SK-N-MC (cell line): ENCODE results near the gene UNK.
A peak's percentile ranks its signal among the peaks of the same experiment; 100 is the strongest.
"Not testable (repeated sequence)": the region's sequence is repeated elsewhere in the genome, so short reads cannot be mapped to it uniquely, and the experiment has no call there.

Experiments
- DNase-seq: peaks from one replicate; pipeline ENCODE4 v3.0.0-alpha.2; 2011; ENCODE audit warnings: low read depth, low spot score
- H3K27ac ChIP-seq: fragments of 200-600 bp; sonication (generic); 2 replicates; pipeline ENCODE4 v1.5.1; 2016; ENCODE audit warnings: mixed run types
- H3K36me3 ChIP-seq: fragments of 200-600 bp; sonication (generic); 2 replicates; pipeline ENCODE4 v1.6.1; 2017; ENCODE audit warnings: antibody characterized with exemption, low read length, mixed read lengths; ENCODE audit not compliant: insufficient read depth
- H3K4me3 ChIP-seq: fragments of 200-600 bp; sonication (generic); 2 replicates; pipeline ENCODE4 v1.5.1; 2016
- H3K9ac ChIP-seq: fragments of 200-600 bp; sonication (generic); 2 replicates; pipeline ENCODE4 v1.8.0; 2017; ENCODE audit warnings: mixed run types, mixed read lengths; ENCODE audit not compliant: insufficient read length
- H3K9me3 ChIP-seq: fragments of 200-600 bp; sonication (generic); 2 replicates; pipeline ENCODE4 v1.6.1; 2017; ENCODE audit warnings: low read depth, mild to moderate bottlenecking, antibody characterized with exemption, low read length, moderate library complexity, mixed read lengths
- EZH2 ChIP-seq: fragments of 200-600 bp; sonication (generic); IDR thresholded peaks from one replicate; pipeline ENCODE4 v1.6.1; 2017; ENCODE audit warnings: antibody characterized with exemption
- FOXP2 ChIP-seq: optimal IDR thresholded peaks from 2 replicates; pipeline ENCODE3; 2011; ENCODE audit warnings: mild to moderate bottlenecking, moderate library complexity; ENCODE audit not compliant: insufficient read depth; ENCODE audit errors: extremely low read length, control extremely low read depth
- POLR2AphosphoS5 ChIP-seq: IDR thresholded peaks from 2 replicates; pipeline ENCODE4 v1.6.1; 2012; ENCODE audit warnings: mild to moderate bottlenecking, low read depth, low read length, borderline replicate concordance

Gene UNK

GRCh38 chr17:75850928-75851692 lies 66.5 kb downstream of the UNK start:
- no peaks in the 10 kb centered on the region for H3K9me3 ChIP-seq
- H3K27ac ChIP-seq = no peak overlapping the region
- H3K9ac ChIP-seq = no peak overlapping the region
- H3K36me3 ChIP-seq = peaks cover 22% of the 10 kb centered on the region
- H3K4me3 ChIP-seq = no peak overlapping the region
- DNase-seq = no peak
- no peak for TF ChIP-seq EZH2
- TF ChIP-seq POLR2AphosphoS5 = no peak
- no peak for TF ChIP-seq FOXP2

GRCh38 chr17:75851693-75851991 lies 67.0 kb downstream of the UNK start:
- peaks cover 22% of the 10 kb centered on the region for H3K36me3 ChIP-seq
- H3K9ac ChIP-seq, H3K9me3 ChIP-seq, H3K27ac ChIP-seq, H3K4me3 ChIP-seq, DNase-seq: not testable (repeated sequence)

DNA sequence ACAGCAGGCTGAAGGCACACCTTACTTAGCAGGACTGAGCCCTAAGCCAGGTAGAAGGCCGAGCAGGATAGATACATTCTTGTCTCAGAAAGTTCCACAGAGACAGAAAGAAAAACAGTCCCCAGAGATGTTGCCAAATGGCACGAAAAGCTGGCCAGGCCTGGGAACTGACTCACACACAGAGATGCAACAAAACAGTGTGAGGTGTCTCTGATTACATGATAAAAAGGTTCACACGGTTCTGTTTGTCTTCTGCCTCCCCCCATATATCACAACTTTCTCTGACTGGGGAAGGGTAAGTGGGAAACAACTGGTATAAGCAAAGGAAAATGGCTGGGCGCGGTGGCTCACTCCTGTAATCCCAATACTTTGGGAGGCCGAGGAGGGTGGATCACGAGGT lies 68.8 kb downstream of the UNK start:
- no peak overlapping the region for H3K4me3 ChIP-seq
- DNase-seq = no peak
- no peak overlapping the region for H3K9ac ChIP-seq
- H3K27ac ChIP-seq = no peak overlapping the region
- TF ChIP-seq POLR2AphosphoS5 (no peak), FOXP2 (no peak), EZH2 (no peak)
- H3K9me3 ChIP-seq = no peaks in the 10 kb centered on the region
- peaks cover 9% of the 10 kb centered on the region for H3K36me3 ChIP-seq

- Histone ChIP-seq H3K9ac (peak overlapping the region; percentile 74), H3K27ac (no peak overlapping the region), H3K36me3 (peaks cover 9% of the 10 kb centered on the region; the same call in 1 of the 2 replicates), H3K9me3 (no peaks in the 10 kb centered on the region), H3K4me3 (peak overlapping the region; percentile 91)
- TF ChIP-seq POLR2AphosphoS5 = no peak
- TF ChIP-seq FOXP2 = no peak
- TF ChIP-seq EZH2 = no peak
- DNase-seq = no peak
These were observed 69.6 kb downstream of the UNK start for GRCh38 chr17:75854101-75854748.

DNA sequence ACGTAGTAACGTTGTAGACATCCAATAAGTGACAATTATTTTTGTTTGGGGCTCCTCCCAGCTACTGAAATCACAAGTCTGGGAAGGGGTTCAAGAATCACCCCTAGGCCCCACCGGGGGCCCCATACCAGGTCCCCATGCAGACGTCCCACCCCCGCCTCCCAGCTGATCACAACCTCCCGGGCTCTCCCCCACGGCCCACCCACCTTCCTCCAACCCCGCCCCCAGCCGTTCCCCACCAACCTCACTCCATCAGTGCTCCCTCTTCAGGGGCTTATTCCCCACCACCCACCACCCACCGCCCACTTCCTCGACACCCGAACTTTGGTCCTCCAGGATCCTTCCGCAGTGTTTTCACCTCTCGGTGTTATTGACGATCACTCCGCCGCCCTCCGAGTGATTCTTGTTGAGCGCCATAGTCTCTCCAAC lies 70.3 kb downstream of the UNK start:
- H3K9ac ChIP-seq = peak overlapping the region; percentile 74
- TF ChIP-seq EZH2 (no peak), POLR2AphosphoS5 (no peak; the same call in 1 of the 2 replicates), FOXP2 (no peak)
- peak overlapping the region; percentile 91 for H3K4me3 ChIP-seq
- DNase-seq = no peak
- no peak overlapping the region for H3K27ac ChIP-seq
- peaks cover 9% of the 10 kb centered on the region; the same call in 1 of the 2 replicates for H3K36me3 ChIP-seq
- no peaks in the 10 kb centered on the region for H3K9me3 ChIP-seq

- peak; percentile 100 for DNase-seq
- H3K9me3 ChIP-seq = no peaks in the 10 kb centered on the region
- peak within 1 kb of the TSS; percentile 91 for H3K4me3 ChIP-seq
- peaks cover 9% of the 10 kb centered on the region; the same call in 1 of the 2 replicates for H3K36me3 ChIP-seq
- peak within 1 kb of the TSS; percentile 63; the same call in 1 of the 2 replicates for H3K27ac ChIP-seq
- TF ChIP-seq EZH2 = no peak
- TF ChIP-seq FOXP2 = peak; percentile 97
- TF ChIP-seq POLR2AphosphoS5 = peak; percentile 87
- H3K9ac ChIP-seq = peak within 1 kb of the TSS; percentile 83
These were observed 70.9 kb downstream of the UNK start, which contains the start of gene WBP2 for GRCh38 chr17:75855310-75856061. Gene WBP2 (minus strand): TSS chr17:75855335. CDS start chr17:75855297, 38 bp downstream.

GRCh38 chr17:75856062-75856756 lies 71.6 kb downstream of the UNK start:
- Histone ChIP-seq H3K4me3 (peak overlapping the region; percentile 91), H3K9me3 (no peaks in the 10 kb centered on the region), H3K9ac (peak overlapping the region; percentile 83), H3K36me3 (peaks cover 2% of the 10 kb centered on the region; the same call in 1 of the 2 replicates), H3K27ac (peak overlapping the region; percentile 63; the same call in 1 of the 2 replicates)
- DNase-seq = no peak
- no peak for TF ChIP-seq FOXP2
- TF ChIP-seq EZH2 = no peak
- TF ChIP-seq POLR2AphosphoS5 = no peak

GRCh38 chr17:75859358-75859757 lies 74.8 kb downstream of the UNK start:
- not testable (repeated sequence) for H3K4me3 ChIP-seq, H3K9me3 ChIP-seq, H3K27ac ChIP-seq, H3K9ac ChIP-seq, H3K36me3 ChIP-seq, DNase-seq
